HG03135 (cell line): ENCODE results near the gene AURKAIP1.
"Not testable (repeated sequence)": the region's sequence is repeated elsewhere in the genome, so short reads cannot be mapped to it uniquely, and the experiment has no call there.

ENCODE experiments used
- ATAC-seq: cut with Tn5 transposase; IDR thresholded peaks from one replicate; pipeline ENCODE4 v1.9.1; 2021; ENCODE audit warnings: mild to moderate bottlenecking, moderate library complexity; ENCODE audit not compliant: unreplicated experiment

AURKAIP1 gene

DNA sequence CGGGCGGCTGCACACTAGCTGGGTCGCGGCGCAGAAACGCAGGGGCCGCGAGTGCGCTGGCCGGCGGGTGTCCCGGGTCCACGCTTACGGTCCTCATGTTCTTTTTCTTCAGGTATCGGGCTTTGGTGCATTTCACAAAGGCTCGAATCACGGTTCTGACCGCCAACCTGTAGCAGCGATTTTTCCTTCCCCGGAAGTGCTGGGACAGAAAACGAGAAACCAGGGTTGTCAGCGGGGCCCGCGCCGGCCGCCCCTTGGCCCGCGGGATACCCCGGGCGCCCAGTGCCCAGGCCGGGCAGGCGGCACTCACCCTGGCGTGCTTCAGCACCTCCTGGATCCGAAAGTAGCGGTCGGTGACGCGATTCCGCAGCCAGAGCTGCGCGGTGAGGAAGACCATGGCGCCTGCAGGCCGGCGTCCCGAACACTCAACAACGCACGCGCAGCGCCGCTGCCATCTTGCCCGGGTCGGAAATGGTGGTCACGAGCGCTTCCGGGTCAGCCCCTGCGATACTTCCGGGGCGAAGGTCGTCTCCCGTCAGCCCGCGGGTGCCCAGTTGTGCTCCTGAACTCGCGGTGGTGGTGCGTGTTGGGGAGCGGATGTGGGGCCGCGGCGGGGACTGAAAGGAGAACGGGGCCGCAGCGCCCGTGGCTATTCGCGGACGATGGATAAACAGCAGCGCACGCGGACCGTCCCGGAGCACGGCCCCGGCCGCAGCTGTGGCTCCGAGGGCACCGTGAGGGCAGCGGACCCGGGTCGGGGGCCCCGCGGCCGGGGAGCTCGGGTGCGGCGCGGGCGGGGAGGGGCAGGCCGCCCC, 32.0 kb upstream of the AURKAIP1 start, which contains the start of gene MRPL20:
Gene MRPL20 (minus strand): TSS at position 473 of the 815 bp plus-strand sequence. CDS start 76 bp downstream, at position 397.
- peak; percentile 87 for ATAC-seq

- ATAC-seq = no peak
Observed at GRCh38 chr1:1406101-1406820, 31.3 kb upstream of the AURKAIP1 start.

- no peak for ATAC-seq
Observed at GRCh38 chr1:1403653-1404052, 28.6 kb upstream of the AURKAIP1 start.

- not testable (repeated sequence) for ATAC-seq
Observed at GRCh38 chr1:1402901-1403392, 27.9 kb upstream of the AURKAIP1 start.

DNA sequence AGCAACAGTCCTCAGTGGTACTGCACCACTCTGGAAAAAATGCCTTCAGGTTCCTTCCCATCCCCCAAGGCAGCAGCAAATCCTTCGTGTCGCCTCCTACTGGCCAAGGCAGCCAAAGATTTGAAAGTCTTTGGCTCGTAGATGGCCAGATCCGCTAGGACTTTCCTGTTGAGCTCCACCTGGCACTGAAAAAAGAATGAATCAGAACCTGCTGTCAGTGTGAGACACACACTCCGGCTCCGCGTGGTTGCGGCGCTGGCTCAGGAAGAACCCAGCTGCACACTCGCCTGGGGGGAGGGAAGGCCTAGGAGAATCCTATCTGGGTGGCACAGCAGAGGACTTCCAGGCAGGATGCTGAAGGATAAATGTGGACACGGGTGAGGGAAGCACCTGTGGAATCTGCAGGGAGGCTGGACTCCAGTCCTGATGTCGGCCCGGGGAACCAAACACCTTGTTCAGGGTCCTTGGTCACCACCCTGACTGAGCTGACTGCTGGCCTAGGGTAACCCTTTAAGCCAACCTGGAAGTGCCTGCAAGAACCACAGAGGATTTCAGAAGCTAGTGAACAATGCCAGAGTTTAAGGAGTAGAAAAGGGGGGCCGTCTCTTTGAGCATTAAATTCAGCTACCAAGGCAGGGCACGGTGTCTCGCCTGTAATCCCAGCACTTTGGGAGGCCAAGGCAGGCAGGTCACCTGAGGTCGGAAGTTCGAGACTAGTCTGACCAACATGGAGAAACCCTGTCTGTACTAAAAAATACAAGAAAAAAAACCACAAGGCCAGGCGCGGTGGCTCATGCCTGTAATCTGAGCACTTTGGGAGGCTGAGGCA, 27.3 kb upstream of the AURKAIP1 start:
- ATAC-seq = no peak

- no peak for ATAC-seq
Observed at GRCh38 chr1:1401457-1402010, 26.5 kb upstream of the AURKAIP1 start.

- no peak for ATAC-seq
Observed at GRCh38 chr1:1400576-1401456, 25.8 kb upstream of the AURKAIP1 start.

- no peak for ATAC-seq
Observed at GRCh38 chr1:1399872-1400575, 25.0 kb upstream of the AURKAIP1 start.

- ATAC-seq = peak; percentile 93
Observed at GRCh38 chr1:1399187-1399871, 24.3 kb upstream of the AURKAIP1 start, which contains the start of gene CCNL2. CCNL2 (minus strand) TSS chr1:1399335; CDS start chr1:1399306, 29 bp downstream.

DNA sequence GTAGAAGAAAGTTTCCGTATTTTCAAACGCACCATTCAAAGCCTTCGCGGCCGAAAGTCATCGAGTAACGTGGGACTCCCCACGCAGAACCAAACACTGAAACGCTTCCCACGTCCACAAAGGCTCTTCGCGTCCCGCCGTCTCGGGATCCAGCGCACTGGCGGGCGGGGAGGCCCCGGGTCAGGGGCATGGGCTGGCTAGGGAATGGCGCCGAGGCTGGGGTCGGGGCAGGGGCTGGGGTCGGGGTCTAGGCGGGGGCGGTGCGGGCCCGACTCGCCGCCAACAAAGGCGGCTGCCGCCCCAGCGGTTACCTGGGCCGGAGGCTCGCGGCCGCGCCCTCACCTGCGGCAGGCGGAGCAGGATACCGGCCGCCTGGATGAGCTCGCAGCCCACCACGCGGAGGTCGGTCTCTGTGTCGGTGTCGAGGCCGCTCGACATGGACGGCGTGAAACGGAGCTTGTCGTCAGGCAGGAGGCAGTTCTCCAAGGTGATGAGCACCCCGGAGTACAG, 23.7 kb upstream of the AURKAIP1 start:
- ATAC-seq = no peak

DNA sequence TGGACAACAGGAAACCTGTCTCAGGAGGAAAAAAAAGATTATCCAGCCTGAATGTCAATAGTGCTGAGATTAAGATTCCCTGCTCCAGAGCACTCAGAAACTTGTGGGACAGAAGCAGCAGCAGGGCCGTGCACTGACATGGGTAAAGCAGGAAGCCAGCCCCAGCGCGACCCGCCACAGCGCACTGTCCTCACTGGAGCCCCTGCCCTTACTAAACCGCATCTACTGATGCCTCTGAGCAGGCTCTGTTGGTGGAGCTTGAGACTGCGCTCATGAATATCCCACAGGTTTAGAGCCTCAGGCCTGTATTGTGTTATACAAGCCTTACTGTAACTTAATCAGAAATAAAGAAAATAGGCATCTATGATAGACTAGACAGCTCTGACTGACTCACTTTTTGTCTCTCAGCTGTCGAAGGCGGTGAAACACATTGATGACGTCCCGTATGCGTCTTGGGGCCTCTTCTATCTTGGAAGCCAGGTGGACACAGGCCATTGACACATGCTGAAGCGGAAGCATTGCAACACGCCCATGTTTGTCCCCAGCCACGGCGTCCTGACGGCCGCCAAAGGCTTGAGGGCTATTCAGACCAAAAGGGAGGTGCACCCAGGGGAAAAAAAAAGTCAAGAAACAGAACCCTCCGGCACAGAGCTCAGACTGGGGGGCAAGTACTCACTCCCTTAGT, 23.0 kb upstream of the AURKAIP1 start:
- ATAC-seq = no peak

- ATAC-seq = no peak
Observed at GRCh38 chr1:1395166-1395565, 20.2 kb upstream of the AURKAIP1 start.

DNA sequence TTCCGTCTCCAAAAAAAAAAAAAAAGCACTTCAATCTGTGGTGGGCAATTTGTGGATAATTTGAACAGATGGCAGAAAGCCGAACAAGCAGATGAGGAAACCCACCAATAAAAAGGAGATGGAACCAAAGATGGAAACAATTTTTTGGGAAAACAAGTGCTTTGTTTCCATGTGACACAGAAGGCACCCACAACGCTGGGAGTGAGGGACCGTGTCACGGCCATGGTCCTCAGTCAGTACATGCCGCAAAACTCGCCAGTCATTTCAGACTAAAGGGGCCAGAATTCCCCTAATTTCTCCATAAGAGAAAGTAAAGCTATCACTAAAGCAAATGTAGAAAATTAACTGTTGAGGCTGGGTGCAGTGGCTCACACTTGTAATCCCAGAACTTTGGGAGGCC, 19.1 kb upstream of the AURKAIP1 start:
- no peak for ATAC-seq

DNA sequence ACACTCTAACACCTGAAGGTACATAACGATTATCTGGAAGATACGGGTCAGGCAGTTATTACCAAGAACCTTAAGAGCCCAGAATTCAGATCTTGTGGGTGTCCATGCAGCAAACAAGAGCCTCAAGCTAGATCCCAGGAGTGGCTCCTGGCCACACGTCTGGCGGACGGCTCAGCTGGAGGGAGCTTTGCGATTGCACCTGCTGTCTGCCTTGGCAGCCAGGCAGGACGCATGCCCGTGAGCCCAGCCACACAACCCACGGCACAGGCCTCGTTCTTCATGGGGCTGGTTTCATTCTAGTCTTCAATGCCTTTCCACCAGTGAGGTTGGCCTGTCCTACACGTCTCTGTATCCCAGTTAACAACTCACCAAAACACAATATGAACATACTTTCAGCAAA, 18.4 kb upstream of the AURKAIP1 start:
- no peak for ATAC-seq

DNA sequence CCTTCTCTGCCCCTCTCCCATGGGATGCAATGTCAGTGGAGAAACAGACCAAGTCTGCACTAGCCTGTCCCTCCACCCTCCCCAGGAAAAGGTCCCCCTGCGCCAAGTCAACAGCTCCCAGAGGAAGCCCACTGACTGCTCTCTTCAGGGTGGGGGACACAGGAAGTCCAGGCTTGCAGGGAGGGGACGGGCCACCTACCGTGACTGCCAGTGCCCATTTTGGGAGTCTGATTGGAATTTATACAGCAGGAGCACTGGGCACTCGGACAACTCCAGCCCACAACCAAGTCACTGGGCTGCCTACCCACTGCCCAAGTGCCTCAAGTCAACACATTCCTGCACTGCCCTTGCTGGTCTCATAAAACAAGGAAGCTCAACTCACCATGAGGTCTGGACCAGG, 18.0 kb upstream of the AURKAIP1 start:
- ATAC-seq = no peak

DNA sequence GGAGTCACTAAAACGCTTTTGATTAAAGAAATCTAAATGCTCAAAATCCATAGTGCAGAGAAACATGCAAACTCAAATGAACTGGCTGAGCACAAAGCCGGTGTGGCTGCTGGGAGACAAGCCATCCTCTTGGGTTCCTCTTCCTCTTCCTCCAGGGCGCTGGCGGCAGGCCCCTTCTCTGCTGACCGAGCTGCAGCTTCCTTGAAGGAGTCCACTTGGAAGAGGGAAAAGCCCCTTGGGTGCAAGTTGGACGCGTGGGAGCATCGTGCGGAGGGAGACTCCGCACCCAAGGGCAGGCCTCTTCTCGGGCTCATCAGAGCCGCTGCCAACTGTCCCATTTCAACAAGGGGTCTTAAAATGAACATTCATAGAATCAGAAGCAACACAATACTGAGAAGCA, 16.2 kb upstream of the AURKAIP1 start:
- no peak for ATAC-seq

DNA sequence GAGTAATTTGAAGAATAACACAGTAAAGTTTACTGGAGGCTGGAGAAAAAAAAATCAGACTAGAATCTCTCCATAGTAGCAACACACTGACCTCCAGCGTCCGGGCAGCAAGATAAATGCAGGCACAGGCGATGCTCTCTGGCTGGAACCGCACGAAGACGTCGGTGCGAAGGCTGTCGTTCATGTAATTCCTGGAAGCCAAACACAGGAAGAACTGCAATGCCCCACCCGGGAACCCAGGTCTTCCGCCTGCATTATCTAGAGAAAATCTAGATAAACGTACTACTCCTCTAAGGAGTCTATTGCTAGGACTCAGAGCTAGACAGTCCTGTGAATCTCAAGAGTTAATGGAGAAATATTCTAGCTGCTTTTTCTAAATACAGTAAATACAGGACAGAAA, 15.7 kb upstream of the AURKAIP1 start:
- no peak for ATAC-seq

GRCh38 chr1:1388078-1388472, 13.1 kb upstream of the AURKAIP1 start:
- ATAC-seq = no peak
